ENCODE measurements around the gene CXXC4. TPM values are rescaled to one million over a fixed set of nuclear protein-coding genes. Genes with fewer than 3 reads are reported as not detected.

Gene CXXC4
- total and polyA plus RNA-seq, 7 donors, result 0.45 to 4.3 (median 2.2) TPM

DNA sequence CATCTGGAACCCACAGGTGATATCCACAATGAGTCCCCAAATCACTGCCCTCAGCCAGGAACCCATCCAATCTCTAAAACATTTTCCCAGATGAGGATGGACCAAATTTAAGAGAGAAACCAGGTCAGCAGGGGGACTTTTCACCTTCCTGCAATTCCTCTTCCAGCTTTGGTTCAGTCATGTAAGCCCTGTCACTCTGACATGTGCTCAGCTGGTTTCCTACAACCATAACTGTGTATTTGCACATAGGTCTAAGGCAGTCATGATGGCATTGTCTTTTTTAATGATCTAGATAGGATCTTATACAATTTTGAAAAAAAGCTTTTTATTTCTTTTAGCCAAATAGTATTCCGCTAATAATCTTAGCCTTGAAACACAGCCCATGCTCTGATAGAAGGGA lies 6.5 kb downstream of the CXXC4 start:
- Histone ChIP-seq H3K9me3 (no peaks in the 10 kb centered on the region), H3K27ac (no peak overlapping the region), H3K36me3 (no peaks in the 10 kb centered on the region), H3K4me1 (peaks cover 0 to 21% (median 12%) of the 10 kb centered on the region in 4 donors), H3K27me3 (no peaks in the 10 kb centered on the region), H3K4me3 (no peak overlapping the region)
- 97% methylated on average over 1 of the region's 1 CpG for WGBS, 2 donors
- intact Hi-C loops (cut with DNase I), result no loop called here
- TF ChIP-seq POLR2AphosphoS5 (IDR thresholded peaks at IDR 0.05), result no peak
- TF ChIP-seq EP300 (IDR thresholded peaks at IDR 0.05), result no peak
- TF ChIP-seq POLR2A (IDR thresholded peaks at IDR 0.05), result no peak
- DNase-seq, result no peak

DNA sequence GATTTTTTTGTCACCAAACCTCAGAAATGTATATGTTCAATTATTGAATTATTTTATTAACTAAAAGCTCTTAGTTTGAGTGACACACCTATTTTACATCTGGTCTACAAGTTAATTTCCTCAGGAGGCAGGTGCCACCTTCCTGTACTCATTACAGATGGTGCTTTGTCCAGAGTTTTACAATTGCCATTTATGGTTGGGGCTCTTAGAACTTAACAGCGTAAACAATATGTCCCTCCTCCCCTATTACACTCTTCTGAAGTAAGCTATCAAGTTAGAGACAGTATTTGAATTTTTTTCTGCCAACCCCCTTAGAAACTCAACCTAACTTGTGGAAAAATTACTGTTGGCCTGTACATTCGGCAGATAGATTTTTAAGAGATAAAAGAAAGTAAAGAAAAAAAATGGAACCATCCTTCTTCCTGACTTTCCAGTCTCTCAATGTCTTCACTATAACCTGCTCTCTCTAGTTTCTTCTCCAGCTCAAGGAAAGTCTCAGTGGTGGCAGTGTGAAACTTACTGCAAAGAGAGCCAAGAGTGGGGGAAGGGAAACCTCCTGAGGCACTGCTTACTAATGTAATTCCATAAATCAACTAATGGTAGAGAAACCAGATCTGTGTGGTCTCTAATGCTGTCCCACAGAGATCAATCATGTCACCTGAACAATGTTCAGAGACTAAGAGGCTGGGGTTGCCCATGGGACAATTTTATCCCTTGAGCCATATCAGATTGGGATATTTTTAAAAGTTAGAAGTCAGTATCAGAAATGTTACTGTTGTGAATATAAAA lies 7.8 kb downstream of the CXXC4 start:
- TF ChIP-seq POLR2AphosphoS5 (IDR thresholded peaks at IDR 0.05) (no peak), POLR2A (IDR thresholded peaks at IDR 0.05) (no peak), CTCF (IDR thresholded peaks at IDR 0.05) (no peak), EP300 (IDR thresholded peaks at IDR 0.05) (no peak)
- H3K27ac ChIP-seq, result no peak overlapping the region
- DNase-seq, result no peak

GRCh38 chr4:104475652-104476051 lies 19.0 kb downstream of the CXXC4 start:
- H3K9me3 ChIP-seq, result no peaks in the 10 kb centered on the region
- TF ChIP-seq POLR2A (IDR thresholded peaks at IDR 0.05) (no peak), POLR2AphosphoS5 (IDR thresholded peaks at IDR 0.05) (no peak), CTCF (IDR thresholded peaks at IDR 0.05) (no peak), EP300 (IDR thresholded peaks at IDR 0.05) (no peak)
- H3K36me3 ChIP-seq, result no peaks in the 10 kb centered on the region
- DNase-seq, result no peak
- 70 to 74% methylated on average over 4 of the region's 4 CpGs for WGBS, 2 donors
- H3K4me3 ChIP-seq, result no peak overlapping the region
- H3K27me3 ChIP-seq, result no peaks in the 10 kb centered on the region
- no peak overlapping the region for H3K27ac ChIP-seq
- intact Hi-C loops (cut with DNase I), result no loop called here
- no peaks in the 10 kb centered on the region for H3K4me1 ChIP-seq

More for the DNA sequence above, 7.8 kb downstream of the CXXC4 start:
- Histone ChIP-seq H3K9me3 (no peaks in the 10 kb centered on the region), H3K27me3 (no peaks in the 10 kb centered on the region), H3K36me3 (no peaks in the 10 kb centered on the region), H3K4me1 (peaks cover 0 to 12% (median 7%) of the 10 kb centered on the region in 4 donors), H3K4me3 (no peak overlapping the region)
- WGBS, 2 donors, result 17 to 71% methylated on average over 2 of the region's 2 CpGs
- intact Hi-C loops (cut with DNase I), result no loop called here

GRCh38 chr4:104472766-104473165 lies 21.9 kb downstream of the CXXC4 start:
- Histone ChIP-seq H3K4me3 (no peak overlapping the region), H3K27ac (no peak overlapping the region), H3K27me3 (no peaks in the 10 kb centered on the region), H3K9me3 (no peaks in the 10 kb centered on the region), H3K4me1 (no peaks in the 10 kb centered on the region), H3K36me3 (no peaks in the 10 kb centered on the region)
- TF ChIP-seq POLR2AphosphoS5 (IDR thresholded peaks at IDR 0.05) (no peak), EP300 (IDR thresholded peaks at IDR 0.05) (no peak), POLR2A (IDR thresholded peaks at IDR 0.05) (no peak), CTCF (IDR thresholded peaks at IDR 0.05) (no peak)
- intact Hi-C loops (cut with DNase I), result no loop called here
- DNase-seq, result no peak
- 86 to 97% methylated on average over 1 of the region's 1 CpG for WGBS, 2 donors

GRCh38 chr4:104470770-104471169 lies 23.9 kb downstream of the CXXC4 start:
- Histone ChIP-seq H3K9me3 (no peaks in the 10 kb centered on the region), H3K27me3 (no peaks in the 10 kb centered on the region), H3K27ac (no peak overlapping the region), H3K4me3 (no peak overlapping the region), H3K36me3 (no peaks in the 10 kb centered on the region), H3K4me1 (no peaks in the 10 kb centered on the region)
- TF ChIP-seq POLR2AphosphoS5 (IDR thresholded peaks at IDR 0.05) (no peak), POLR2A (IDR thresholded peaks at IDR 0.05) (no peak), CTCF (IDR thresholded peaks at IDR 0.05) (no peak), EP300 (IDR thresholded peaks at IDR 0.05) (no peak)
- no peak for DNase-seq
- WGBS, 2 donors, result 19 to 76% methylated on average over 1 of the region's 1 CpG
- intact Hi-C loops (cut with DNase I), result no loop called here
